ENCODE measurements around the gene GRIA1.

The GRIA1 gene

GRCh38 chr5:153491038-153491744 lies 721 bp downstream of the GRIA1 start:
- in situ Hi-C loops (cut with MboI; ENCODE audit: low pct_unique_long_range_greater_than_20kb, low sequenced_read_pairs, unreplicated experiment) = no loop called here
- no peak for TF ChIP-seq CTCF (IDR thresholded peaks at IDR 0.05; ENCODE audit: extremely low read depth, insufficient read depth, missing control alignments)
- no peak for DNase-seq (ENCODE audit: low spot score)

- in situ Hi-C loops (cut with MboI; ENCODE audit: low pct_unique_long_range_greater_than_20kb, low sequenced_read_pairs, unreplicated experiment) = no loop called here
- DNase-seq (ENCODE audit: low spot score) = no peak
- TF ChIP-seq CTCF (IDR thresholded peaks at IDR 0.05; ENCODE audit: extremely low read depth, insufficient read depth, missing control alignments) = no peak
Observed at GRCh38 chr5:153491856-153492255, 1.4 kb downstream of the GRIA1 start.

- TF ChIP-seq CTCF (IDR thresholded peaks at IDR 0.05; ENCODE audit: extremely low read depth, insufficient read depth, missing control alignments) = peak; percentile 64
- in situ Hi-C loops (cut with MboI; ENCODE audit: low pct_unique_long_range_greater_than_20kb, low sequenced_read_pairs, unreplicated experiment) = no loop called here
- no peak for DNase-seq (ENCODE audit: low spot score)
Observed at GRCh38 chr5:153496835-153497234, 6.4 kb downstream of the GRIA1 start.

- in situ Hi-C loops (cut with MboI; ENCODE audit: low pct_unique_long_range_greater_than_20kb, low sequenced_read_pairs, unreplicated experiment) = no loop called here
- TF ChIP-seq CTCF (IDR thresholded peaks at IDR 0.05; ENCODE audit: extremely low read depth, insufficient read depth, missing control alignments) = no peak
- DNase-seq (ENCODE audit: low spot score) = no peak
Observed at GRCh38 chr5:153498516-153498915, 8.0 kb downstream of the GRIA1 start.

GRCh38 chr5:153500178-153500577 lies 9.7 kb downstream of the GRIA1 start:
- in situ Hi-C loops (cut with MboI; ENCODE audit: low pct_unique_long_range_greater_than_20kb, low sequenced_read_pairs, unreplicated experiment) = loop anchor here (25.0 kb wide), 1 partner anchor 462 kb away; no protein-coding TSS in a partner anchor
- no peak for DNase-seq (ENCODE audit: low spot score)
- no peak for TF ChIP-seq CTCF (IDR thresholded peaks at IDR 0.05; ENCODE audit: extremely low read depth, insufficient read depth, missing control alignments)

GRCh38 chr5:153504726-153505125 lies 14.3 kb downstream of the GRIA1 start:
- no peak for TF ChIP-seq CTCF (IDR thresholded peaks at IDR 0.05; ENCODE audit: extremely low read depth, insufficient read depth, missing control alignments)
- DNase-seq (ENCODE audit: low spot score) = no peak
- in situ Hi-C loops (cut with MboI; ENCODE audit: low pct_unique_long_range_greater_than_20kb, low sequenced_read_pairs, unreplicated experiment) = loop anchor here (25.0 kb wide), 1 partner anchor 458 kb away; no protein-coding TSS in a partner anchor
